Measurements from ENCODE around the gene ANAPC2. TPM values are rescaled to one million over a fixed set of nuclear protein-coding genes. Genes with fewer than 3 reads are reported as not detected.

The ANAPC2 gene
- total and polyA plus RNA-seq, 4 donors = 9.3 to 32.6 (median 19.6) TPM

DNA sequence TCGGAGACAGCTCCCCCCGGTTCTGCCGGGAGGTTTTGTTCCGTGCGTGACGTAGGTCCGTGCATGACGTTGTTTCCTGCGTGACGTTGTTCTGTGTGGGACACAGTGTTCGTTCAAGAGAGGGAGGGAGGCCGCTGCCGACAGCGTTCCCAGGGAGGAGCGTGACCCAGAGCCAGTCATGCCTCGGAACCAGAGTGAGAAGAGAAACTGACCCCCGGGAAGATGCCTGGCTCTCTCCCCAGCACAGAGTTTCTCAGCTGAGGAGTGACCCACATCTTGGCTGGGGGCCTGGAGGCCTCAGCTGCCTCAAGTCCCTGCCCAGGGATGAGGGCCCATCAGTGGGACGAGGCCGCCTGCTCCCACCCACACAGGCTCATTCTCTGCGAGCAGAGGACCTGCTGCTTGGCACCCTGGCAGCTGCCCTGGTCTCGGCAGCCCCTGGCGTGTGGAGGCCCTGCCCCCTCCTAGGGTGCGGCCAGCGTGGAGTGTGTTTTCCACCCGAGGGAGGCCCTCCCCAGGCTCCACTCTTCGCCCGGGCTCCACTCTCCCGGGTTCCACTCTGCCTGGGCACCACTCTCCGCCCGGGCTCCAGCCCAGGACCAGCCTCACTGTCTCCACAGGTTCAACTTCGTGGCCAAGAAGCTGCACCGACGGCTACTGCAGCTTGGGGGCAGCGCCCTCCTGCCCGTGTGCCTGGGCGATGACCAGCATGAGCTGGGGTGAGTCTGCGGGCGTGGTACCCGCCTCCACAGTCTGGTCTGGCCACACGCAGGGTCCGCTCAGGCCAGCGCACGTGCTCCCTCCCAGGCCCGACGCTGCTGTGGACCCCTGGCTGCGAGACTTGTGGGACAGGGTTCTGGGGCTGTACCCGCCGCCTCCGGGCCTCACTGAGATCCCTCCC lies 25.1 kb upstream of the ANAPC2 start:
- 94% methylated on average over 49 of the region's 49 CpGs for WGBS
- TF ChIP-seq EGR1 (IDR thresholded peaks at IDR 0.05; ENCODE audit: low read depth in 2 of 2) (no peak), RAD21 (IDR thresholded peaks at IDR 0.05) (no peak), SP1 (IDR thresholded peaks at IDR 0.05) (no peak), GABPA (IDR thresholded peaks at IDR 0.05 in 1 of 2, conservative IDR thresholded peaks at IDR 0.05 in 1 of 2) (no peak), HNF4A (conservative IDR thresholded peaks at IDR 0.05) (no peak), NR2F2 (IDR thresholded peaks at IDR 0.05) (no peak), HNF4G (IDR thresholded peaks at IDR 0.05) (no peak)
- TF ChIP-seq, protein P1, sequence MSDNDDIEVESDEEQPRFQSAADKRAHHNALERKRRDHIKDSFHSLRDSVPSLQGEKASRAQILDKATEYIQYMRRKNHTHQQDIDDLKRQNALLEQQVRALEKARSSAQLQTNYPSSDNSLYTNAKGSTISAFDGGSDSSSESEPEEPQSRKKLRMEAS (IDR thresholded peaks at IDR 0.05) = no peak
- TF ChIP-seq, protein P2, sequence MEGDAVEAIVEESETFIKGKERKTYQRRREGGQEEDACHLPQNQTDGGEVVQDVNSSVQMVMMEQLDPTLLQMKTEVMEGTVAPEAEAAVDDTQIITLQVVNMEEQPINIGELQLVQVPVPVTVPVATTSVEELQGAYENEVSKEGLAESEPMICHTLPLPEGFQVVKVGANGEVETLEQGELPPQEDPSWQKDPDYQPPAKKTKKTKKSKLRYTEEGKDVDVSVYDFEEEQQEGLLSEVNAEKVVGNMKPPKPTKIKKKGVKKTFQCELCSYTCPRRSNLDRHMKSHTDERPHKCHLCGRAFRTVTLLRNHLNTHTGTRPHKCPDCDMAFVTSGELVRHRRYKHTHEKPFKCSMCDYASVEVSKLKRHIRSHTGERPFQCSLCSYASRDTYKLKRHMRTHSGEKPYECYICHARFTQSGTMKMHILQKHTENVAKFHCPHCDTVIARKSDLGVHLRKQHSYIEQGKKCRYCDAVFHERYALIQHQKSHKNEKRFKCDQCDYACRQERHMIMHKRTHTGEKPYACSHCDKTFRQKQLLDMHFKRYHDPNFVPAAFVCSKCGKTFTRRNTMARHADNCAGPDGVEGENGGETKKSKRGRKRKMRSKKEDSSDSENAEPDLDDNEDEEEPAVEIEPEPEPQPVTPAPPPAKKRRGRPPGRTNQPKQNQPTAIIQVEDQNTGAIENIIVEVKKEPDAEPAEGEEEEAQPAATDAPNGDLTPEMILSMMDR (IDR thresholded peaks at IDR 0.05; ENCODE audit: low read depth, low read length, missing input control) = no peak
- Histone ChIP-seq H3K9ac (ENCODE audit: low read depth in 1 of 2, low read length in 2 of 2) (no peak overlapping the region), H3K4me1 (ENCODE audit: control insufficient read depth in 4 of 4, insufficient read depth in 4 of 4, low read length in 3 of 4) (peaks cover 0 to 7% (median under 1%) of the 10 kb centered on the region in 4 donors), H3K4me3 (ENCODE audit: low read depth in 1 of 3, low read length in 3 of 3) (no peak overlapping the region), H3K36me3 (ENCODE audit: control insufficient read depth in 4 of 4, insufficient read depth in 3 of 4, low read depth in 1 of 4, low read length in 3 of 4) (peaks cover 0 to 11% (median under 1%) of the 10 kb centered on the region in 4 donors), H3K27ac (ENCODE audit: low read depth in 1 of 2, low read length in 2 of 2) (no peak overlapping the region), H3K9me3 (ENCODE audit: control insufficient read depth in 4 of 4, low read length in 3 of 4) (no peaks in the 10 kb centered on the region), H3K27me3 (ENCODE audit: control insufficient read depth in 4 of 4, insufficient read depth in 4 of 4, low read length in 3 of 4) (no peaks in the 10 kb centered on the region)
- no peak for DNase-seq (ENCODE audit: low spot score)

DNA sequence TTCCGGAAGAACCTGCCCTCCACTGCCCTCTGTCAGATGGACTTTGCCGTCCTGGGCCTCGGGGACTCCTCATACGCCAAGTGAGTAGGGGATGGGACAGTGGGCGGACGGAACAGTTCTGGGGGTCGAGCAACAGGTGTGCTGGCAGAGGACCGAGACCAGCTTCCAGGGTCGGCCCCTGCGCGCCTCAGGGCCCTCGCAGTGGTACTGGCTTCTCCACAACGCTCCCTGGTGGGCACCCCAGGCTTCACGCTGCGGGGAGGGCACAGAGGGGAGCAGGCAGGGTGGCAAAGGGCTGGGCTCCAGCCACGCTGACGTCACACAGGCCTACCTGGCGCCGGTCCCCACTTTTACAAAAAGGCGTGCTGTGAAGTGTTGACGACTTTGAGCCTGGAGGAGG lies 24.2 kb upstream of the ANAPC2 start:
- Histone ChIP-seq H3K4me1 (ENCODE audit: control insufficient read depth in 4 of 4, insufficient read depth in 4 of 4, low read length in 3 of 4) (no peaks in the 10 kb centered on the region), H3K27me3 (ENCODE audit: control insufficient read depth in 4 of 4, insufficient read depth in 4 of 4, low read length in 3 of 4) (no peaks in the 10 kb centered on the region), H3K4me3 (ENCODE audit: low read depth in 1 of 3, low read length in 3 of 3) (no peak overlapping the region), H3K36me3 (ENCODE audit: control insufficient read depth in 4 of 4, insufficient read depth in 3 of 4, low read depth in 1 of 4, low read length in 3 of 4) (peaks cover 0 to 11% (median under 1%) of the 10 kb centered on the region in 4 donors), H3K9ac (ENCODE audit: low read depth in 1 of 2, low read length in 2 of 2) (no peak overlapping the region), H3K9me3 (ENCODE audit: control insufficient read depth in 4 of 4, low read length in 3 of 4) (no peaks in the 10 kb centered on the region), H3K27ac (ENCODE audit: low read depth in 1 of 2, low read length in 2 of 2) (no peak overlapping the region)
- WGBS = 91% methylated on average over 21 of the region's 21 CpGs
- TF ChIP-seq, protein P3, sequence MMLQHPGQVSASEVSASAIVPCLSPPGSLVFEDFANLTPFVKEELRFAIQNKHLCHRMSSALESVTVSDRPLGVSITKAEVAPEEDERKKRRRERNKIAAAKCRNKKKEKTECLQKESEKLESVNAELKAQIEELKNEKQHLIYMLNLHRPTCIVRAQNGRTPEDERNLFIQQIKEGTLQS (IDR thresholded peaks at IDR 0.05) = no peak
- TF ChIP-seq JUND (IDR thresholded peaks at IDR 0.05) (no peak), FOXA1 (IDR thresholded peaks at IDR 0.05) (no peak), GABPA (IDR thresholded peaks at IDR 0.05 in 1 of 2, conservative IDR thresholded peaks at IDR 0.05 in 1 of 2) (no peak), SP1 (IDR thresholded peaks at IDR 0.05) (no peak)
- TF ChIP-seq, protein P4, sequence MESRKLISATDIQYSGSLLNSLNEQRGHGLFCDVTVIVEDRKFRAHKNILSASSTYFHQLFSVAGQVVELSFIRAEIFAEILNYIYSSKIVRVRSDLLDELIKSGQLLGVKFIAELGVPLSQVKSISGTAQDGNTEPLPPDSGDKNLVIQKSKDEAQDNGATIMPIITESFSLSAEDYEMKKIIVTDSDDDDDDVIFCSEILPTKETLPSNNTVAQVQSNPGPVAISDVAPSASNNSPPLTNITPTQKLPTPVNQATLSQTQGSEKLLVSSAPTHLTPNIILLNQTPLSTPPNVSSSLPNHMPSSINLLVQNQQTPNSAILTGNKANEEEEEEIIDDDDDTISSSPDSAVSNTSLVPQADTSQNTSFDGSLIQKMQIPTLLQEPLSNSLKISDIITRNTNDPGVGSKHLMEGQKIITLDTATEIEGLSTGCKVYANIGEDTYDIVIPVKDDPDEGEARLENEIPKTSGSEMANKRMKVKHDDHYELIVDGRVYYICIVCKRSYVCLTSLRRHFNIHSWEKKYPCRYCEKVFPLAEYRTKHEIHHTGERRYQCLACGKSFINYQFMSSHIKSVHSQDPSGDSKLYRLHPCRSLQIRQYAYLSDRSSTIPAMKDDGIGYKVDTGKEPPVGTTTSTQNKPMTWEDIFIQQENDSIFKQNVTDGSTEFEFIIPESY (IDR thresholded peaks at IDR 0.05) = no peak
- DNase-seq (ENCODE audit: low spot score) = no peak
